Activated naive CD4-positive, alpha-beta T cell treated with anti-CD3 and anti-CD28 coated beads, Interleukin-2, amount 50 U/mL, for 24 hours (primary cell): ENCODE measurements around the gene SERAC1.

ENCODE experiments used
- H3K27ac Mint-ChIP-seq: one replicate; pipeline ENCODE4 v1.8.0; 2021; ENCODE audit warnings: mild to moderate bottlenecking, mixed read lengths
- H3K27me3 Mint-ChIP-seq: one replicate; pipeline ENCODE4 v1.8.0; 2021; ENCODE audit warnings: mixed read lengths
- H3K36me3 Mint-ChIP-seq: one replicate; pipeline ENCODE4 v1.8.0; 2021; ENCODE audit warnings: mixed read lengths
- H3K4me1 Mint-ChIP-seq: one replicate; pipeline ENCODE4 v1.8.0; 2021; ENCODE audit warnings: mixed read lengths
- H3K4me3 Mint-ChIP-seq: one replicate; pipeline ENCODE4 v1.8.0; 2021; ENCODE audit warnings: mild to moderate bottlenecking, mixed read lengths
- H3K9me3 Mint-ChIP-seq: one replicate; pipeline ENCODE4 v1.8.0; 2021; ENCODE audit warnings: mixed read lengths

Gene SERAC1

DNA sequence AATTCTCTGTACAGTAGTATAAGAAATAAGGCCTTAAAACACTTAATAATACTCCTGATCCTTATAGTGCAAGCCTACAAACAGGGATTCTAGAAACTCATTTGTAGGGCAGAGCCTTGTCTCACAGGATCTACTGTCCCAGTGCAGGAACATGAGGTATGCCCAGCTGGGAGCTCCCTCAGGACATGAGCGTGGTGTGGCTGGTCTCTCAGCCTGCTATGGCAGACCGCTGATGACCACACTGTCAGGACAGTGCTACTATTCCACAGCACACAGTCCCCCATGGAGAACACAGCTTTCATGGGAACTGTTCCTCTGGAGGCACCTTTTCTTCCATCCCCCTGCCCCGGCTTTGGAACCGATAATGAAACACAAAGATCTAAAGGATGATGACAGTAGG is 53.0 kb downstream of the SERAC1 start:
- H3K9me3 Mint-ChIP-seq = no peaks in the 10 kb centered on the region
- H3K27me3 Mint-ChIP-seq = no peaks in the 10 kb centered on the region
- H3K4me1 Mint-ChIP-seq = no peaks in the 10 kb centered on the region
- no peak overlapping the region for H3K4me3 Mint-ChIP-seq
- peaks cover 8% of the 10 kb centered on the region for H3K36me3 Mint-ChIP-seq
- no peak overlapping the region for H3K27ac Mint-ChIP-seq

GRCh38 chr6:158113802-158114201 is 54.3 kb downstream of the SERAC1 start:
- Mint-ChIP-seq H3K36me3 (peaks cover 14% of the 10 kb centered on the region), H3K4me3 (no peak overlapping the region), H3K4me1 (no peaks in the 10 kb centered on the region), H3K27me3 (no peaks in the 10 kb centered on the region), H3K9me3 (no peaks in the 10 kb centered on the region), H3K27ac (no peak overlapping the region)

DNA sequence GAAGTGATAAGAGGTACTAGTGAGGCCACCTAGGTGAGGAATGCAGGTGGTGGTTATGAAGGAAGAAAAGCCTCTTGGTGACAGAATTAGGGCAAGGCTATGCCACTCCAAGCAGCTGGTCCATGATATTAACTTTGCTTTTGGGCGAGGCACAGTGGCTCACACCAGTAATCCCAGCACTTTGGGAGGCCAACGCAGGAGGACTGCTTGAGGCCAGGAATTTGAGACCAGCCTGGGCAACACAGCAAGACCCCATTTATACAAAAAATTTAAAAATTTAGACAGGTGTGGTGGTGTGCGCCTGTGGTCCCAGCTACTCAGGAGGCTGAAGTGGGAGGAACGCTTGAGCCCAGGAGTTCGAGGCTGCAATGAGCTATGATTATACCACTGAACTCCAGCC is 56.1 kb downstream of the SERAC1 start:
- Mint-ChIP-seq H3K4me3 (no peak overlapping the region), H3K4me1 (no peaks in the 10 kb centered on the region), H3K36me3 (peaks cover 11% of the 10 kb centered on the region), H3K9me3 (no peaks in the 10 kb centered on the region), H3K27ac (no peak overlapping the region), H3K27me3 (no peaks in the 10 kb centered on the region)

GRCh38 chr6:158110986-158111385 is 57.1 kb downstream of the SERAC1 start:
- Mint-ChIP-seq H3K36me3 (peaks cover 8% of the 10 kb centered on the region), H3K27ac (no peak overlapping the region), H3K4me1 (no peaks in the 10 kb centered on the region), H3K9me3 (no peaks in the 10 kb centered on the region), H3K4me3 (no peak overlapping the region), H3K27me3 (no peaks in the 10 kb centered on the region)

- H3K4me1 Mint-ChIP-seq = no peaks in the 10 kb centered on the region
- peaks cover 8% of the 10 kb centered on the region for H3K36me3 Mint-ChIP-seq
- no peaks in the 10 kb centered on the region for H3K27me3 Mint-ChIP-seq
- no peak overlapping the region for H3K4me3 Mint-ChIP-seq
- no peak overlapping the region for H3K27ac Mint-ChIP-seq
- no peaks in the 10 kb centered on the region for H3K9me3 Mint-ChIP-seq
Measured at GRCh38 chr6:158109748-158110147, 58.3 kb downstream of the SERAC1 start.

DNA sequence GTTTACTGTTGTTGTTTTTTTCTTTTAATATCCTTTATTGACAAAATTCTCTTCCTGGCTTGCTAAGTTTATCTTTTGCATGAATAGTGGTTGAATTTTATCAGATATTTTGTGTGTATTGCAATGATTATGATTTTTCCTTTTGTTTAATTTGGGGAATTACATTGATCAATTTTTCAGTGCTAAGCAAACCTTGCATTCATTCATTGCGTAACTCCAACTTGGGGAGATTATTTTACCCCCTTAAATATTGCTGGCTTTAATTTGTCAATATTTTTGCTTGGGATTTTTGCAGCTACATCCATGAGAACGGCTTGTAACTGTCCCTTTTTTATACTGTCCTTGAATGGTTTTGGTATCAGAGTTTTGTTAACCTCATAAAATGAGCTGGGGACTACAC is 63.4 kb downstream of the SERAC1 start:
- Mint-ChIP-seq H3K36me3 (peaks cover 11% of the 10 kb centered on the region), H3K4me3 (no peak overlapping the region), H3K27ac (no peak overlapping the region), H3K4me1 (no peaks in the 10 kb centered on the region), H3K9me3 (no peaks in the 10 kb centered on the region), H3K27me3 (no peaks in the 10 kb centered on the region)

DNA sequence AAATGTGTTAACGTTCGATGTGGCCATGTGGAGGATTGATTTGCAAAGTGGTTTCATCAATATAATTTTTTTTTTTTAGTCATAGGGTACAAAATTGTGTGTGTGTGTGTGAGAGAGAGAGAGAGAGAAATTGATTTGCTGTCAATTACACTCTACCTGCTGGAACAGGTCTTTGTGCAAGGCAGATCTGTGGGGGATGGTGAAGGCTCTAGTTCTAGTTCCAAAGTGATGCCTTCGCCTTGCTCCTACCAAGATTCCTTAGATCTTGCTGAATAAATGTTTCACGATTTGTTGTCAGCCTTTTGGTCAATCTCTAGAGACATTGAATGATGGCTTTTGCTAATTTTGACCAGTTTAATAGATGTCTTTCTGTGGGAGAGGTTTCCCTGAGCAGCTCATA is 64.8 kb downstream of the SERAC1 start:
- peaks cover 9% of the 10 kb centered on the region for H3K36me3 Mint-ChIP-seq
- no peaks in the 10 kb centered on the region for H3K4me1 Mint-ChIP-seq
- H3K9me3 Mint-ChIP-seq = no peaks in the 10 kb centered on the region
- H3K27ac Mint-ChIP-seq = no peak overlapping the region
- H3K4me3 Mint-ChIP-seq = no peak overlapping the region
- H3K27me3 Mint-ChIP-seq = no peaks in the 10 kb centered on the region

DNA sequence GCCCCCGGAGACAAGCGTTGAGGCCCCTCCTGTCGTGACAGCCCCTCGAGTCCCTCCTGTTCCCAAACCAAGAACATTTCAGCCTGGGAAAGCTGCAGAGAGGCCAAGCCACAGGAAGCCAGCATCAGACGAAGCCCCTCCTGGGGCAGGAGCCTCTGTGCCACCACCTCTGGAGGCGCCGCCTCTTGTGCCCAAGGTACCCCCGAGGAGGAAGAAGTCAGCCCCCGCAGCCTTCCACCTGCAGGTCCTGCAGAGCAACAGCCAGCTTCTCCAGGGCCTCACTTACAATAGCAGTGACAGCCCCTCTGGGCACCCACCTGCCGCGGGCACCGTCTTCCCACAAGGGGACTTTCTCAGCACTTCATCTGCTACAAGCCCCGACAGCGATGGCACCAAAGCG is 72.4 kb downstream of the SERAC1 start:
- H3K4me3 Mint-ChIP-seq = no peak overlapping the region
- no peaks in the 10 kb centered on the region for H3K27me3 Mint-ChIP-seq
- peaks cover 16% of the 10 kb centered on the region for H3K36me3 Mint-ChIP-seq
- H3K4me1 Mint-ChIP-seq = no peaks in the 10 kb centered on the region
- no peaks in the 10 kb centered on the region for H3K9me3 Mint-ChIP-seq
- H3K27ac Mint-ChIP-seq = no peak overlapping the region

DNA sequence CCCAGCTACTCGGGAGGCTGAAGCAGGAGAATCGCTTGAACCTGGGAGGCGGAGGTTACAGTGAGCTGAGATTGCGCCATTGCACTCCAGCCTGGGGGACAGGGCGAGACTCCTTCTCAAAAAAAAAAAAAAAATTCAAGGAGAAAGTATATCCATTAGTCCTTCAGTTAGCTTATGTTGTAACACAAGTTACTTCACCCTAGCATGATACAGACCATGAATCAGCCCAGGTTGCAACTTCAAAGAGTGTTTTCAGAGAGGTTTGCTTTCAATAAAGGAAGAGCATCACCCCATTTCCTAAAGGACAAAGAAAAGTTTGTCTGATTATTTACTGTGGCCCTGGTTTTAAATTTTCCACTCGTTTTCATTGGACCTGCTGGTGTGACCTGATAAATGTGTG is 73.0 kb downstream of the SERAC1 start:
- Mint-ChIP-seq H3K36me3 (peaks cover 17% of the 10 kb centered on the region), H3K27me3 (no peaks in the 10 kb centered on the region), H3K4me3 (no peak overlapping the region), H3K27ac (no peak overlapping the region), H3K4me1 (no peaks in the 10 kb centered on the region), H3K9me3 (no peaks in the 10 kb centered on the region)

GRCh38 chr6:158092806-158093205 is 75.3 kb downstream of the SERAC1 start:
- Mint-ChIP-seq H3K4me3 (no peak overlapping the region), H3K36me3 (peaks cover 20% of the 10 kb centered on the region), H3K27me3 (no peaks in the 10 kb centered on the region), H3K27ac (no peak overlapping the region), H3K9me3 (no peaks in the 10 kb centered on the region), H3K4me1 (no peaks in the 10 kb centered on the region)

DNA sequence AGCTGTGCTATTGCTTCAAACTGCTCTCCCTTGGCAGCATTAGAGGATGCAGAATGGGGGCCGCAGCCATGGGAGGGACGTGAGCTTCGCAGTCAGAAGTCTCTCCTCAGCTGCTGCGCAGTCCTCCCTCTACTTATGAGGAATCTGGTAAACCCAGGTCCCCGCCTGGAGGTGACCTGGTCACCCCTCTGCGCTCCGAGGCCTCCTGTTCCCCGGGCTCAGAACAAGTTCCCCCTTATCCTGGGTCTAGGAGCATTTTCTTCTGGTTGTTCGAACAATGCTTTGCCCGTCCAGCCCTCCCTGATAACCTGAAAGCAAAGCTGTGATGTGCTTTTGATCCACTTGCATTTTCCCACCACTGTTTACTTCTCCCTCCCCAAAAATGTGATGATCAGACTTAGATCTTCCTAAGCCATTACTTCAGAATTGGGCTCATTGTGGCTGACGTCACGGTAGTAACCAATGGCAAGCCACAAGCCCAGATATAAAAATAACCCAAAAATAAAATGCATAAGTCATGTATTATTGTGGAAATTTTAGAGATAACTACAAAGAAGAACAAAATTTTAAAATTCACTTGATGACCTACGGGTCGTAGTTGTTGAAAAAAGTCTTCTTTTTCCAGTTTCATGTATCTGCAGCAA is 80.7 kb downstream of the SERAC1 start:
- H3K4me3 Mint-ChIP-seq = no peak overlapping the region

DNA sequence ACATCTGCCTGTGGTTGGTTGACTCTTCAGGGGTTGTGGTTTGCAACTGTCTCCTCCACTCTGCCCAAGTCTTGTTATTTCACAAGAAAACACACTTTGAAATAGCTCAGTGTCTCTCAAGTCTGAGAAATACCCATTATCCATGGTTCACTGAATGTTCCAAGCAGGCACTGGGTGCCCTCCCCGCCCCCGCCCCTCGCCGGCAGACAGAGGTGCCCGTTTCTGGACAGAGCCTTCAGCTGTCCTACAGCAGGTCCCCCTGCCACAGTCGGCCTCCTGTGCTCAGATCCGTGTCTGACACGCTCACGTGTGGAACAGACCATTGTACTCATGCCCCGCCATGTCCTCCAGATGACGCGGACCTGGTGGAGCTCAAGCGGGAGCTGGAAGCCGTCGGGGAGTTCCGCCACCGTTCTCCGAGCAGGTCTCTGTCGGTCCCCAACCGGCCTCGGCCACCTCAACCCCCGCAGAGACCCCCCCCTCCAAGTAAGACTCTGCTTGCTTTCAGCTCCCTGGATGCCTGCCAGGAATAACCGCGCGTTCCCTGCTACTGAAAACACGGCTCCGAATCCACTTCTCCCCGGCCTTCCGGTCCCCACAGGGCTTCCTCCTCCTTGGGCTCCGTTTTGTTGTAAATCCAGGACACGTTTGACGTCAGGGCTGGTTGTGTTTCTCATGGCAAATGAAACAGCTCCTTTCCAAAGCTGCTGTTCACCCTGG is 81.4 kb downstream of the SERAC1 start:
- Mint-ChIP-seq H3K27me3 (no peaks in the 10 kb centered on the region), H3K4me1 (no peaks in the 10 kb centered on the region), H3K4me3 (no peak overlapping the region), H3K27ac (no peak overlapping the region), H3K36me3 (peaks cover 23% of the 10 kb centered on the region), H3K9me3 (no peaks in the 10 kb centered on the region)

More for the DNA sequence above, 80.7 kb downstream of the SERAC1 start:
- no peak overlapping the region for H3K27ac Mint-ChIP-seq
- H3K36me3 Mint-ChIP-seq = peaks cover 20% of the 10 kb centered on the region
- H3K4me1 Mint-ChIP-seq = no peaks in the 10 kb centered on the region
- H3K27me3 Mint-ChIP-seq = no peaks in the 10 kb centered on the region
- no peaks in the 10 kb centered on the region for H3K9me3 Mint-ChIP-seq

DNA sequence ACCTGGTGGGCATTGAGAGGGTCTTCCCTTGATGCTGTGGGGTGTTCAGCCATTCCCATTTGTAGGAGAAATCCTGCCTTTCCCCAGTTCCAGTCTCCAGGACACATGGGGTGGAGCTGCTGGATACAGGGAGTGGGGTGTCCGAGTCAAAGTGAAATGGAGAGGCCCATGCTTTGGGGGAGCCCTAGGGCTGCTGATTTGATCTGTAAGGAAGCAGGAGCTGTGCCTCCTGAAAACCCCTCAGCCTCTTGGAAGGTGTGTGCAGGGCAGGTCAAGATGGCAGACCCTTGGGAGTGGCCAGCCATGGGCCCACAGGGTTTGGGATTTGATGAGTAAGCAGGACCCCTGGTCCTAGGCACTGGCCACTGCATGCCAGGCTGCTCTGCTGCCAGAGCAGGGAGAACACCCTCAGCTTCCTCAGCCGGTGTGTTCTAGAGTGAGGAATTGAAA is 82.0 kb downstream of the SERAC1 start:
- Mint-ChIP-seq H3K9me3 (no peaks in the 10 kb centered on the region), H3K27ac (no peak overlapping the region), H3K36me3 (peaks cover 23% of the 10 kb centered on the region)

GRCh38 chr6:158085261-158086053 is 82.6 kb downstream of the SERAC1 start:
- Mint-ChIP-seq H3K36me3 (peaks cover 27% of the 10 kb centered on the region), H3K4me1 (no peaks in the 10 kb centered on the region), H3K9me3 (no peaks in the 10 kb centered on the region), H3K27ac (no peak overlapping the region), H3K27me3 (no peaks in the 10 kb centered on the region), H3K4me3 (no peak overlapping the region)

More for the DNA sequence above, 82.0 kb downstream of the SERAC1 start:
- H3K27me3 Mint-ChIP-seq = no peaks in the 10 kb centered on the region
- H3K4me1 Mint-ChIP-seq = no peaks in the 10 kb centered on the region
- no peak overlapping the region for H3K4me3 Mint-ChIP-seq

DNA sequence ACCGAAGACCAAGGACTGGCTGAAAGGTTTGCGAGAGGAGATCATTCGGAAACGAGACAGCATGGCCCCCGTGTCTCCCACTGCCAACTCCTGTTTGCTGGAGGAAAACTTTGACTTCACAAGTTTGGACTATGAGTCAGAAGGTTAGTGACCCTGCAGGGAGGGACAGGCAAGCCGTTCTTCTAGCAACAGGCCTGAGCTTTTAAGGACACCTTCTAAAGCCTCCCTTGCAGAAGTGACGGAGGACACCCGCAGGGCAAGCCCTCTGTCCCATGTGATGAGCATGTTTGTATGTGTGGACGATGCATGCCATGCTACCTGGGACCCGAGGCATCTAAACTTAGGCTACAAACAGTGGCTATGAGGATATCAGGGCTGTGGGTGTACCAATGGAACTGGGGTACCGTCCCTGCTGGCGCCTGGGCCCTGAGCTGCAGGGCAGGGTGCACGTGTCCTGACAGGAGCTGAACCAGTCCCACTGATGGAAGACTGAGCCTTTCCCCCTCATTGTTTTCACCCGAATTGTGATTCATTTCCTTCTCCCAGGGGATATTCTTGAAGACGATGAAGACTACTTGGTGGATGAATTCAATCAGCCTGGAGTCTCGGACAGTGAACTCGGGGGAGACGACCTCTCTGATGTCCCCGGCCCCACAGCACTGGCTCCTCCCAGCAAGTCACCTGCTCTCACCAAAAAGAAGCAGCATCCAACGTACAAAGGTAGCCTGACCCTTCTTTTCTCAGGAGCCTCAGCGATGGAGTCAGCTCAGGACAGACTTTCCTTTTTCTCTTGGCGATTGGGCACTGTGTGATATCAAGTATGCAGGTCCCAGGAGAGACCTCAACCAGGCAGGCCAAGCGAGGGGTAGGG is 84.4 kb downstream of the SERAC1 start:
- Mint-ChIP-seq H3K4me1 (no peaks in the 10 kb centered on the region), H3K36me3 (peaks cover 24% of the 10 kb centered on the region), H3K4me3 (no peak overlapping the region), H3K27me3 (no peaks in the 10 kb centered on the region), H3K27ac (no peak overlapping the region), H3K9me3 (no peaks in the 10 kb centered on the region)
